Measurements from ENCODE around the gene C6orf132. TPM values are rescaled to one million over a fixed set of nuclear protein-coding genes. Genes with fewer than 3 reads are reported as not detected.

C6orf132 gene
- total RNA-seq, 1 donor from 2014 or later = 1.4 TPM

- peaks cover 33% of the 10 kb centered on the region for H3K27me3 ChIP-seq (ENCODE audit: low read depth)
- H3K9me3 ChIP-seq (replicated peaks) = no peaks in the 10 kb centered on the region
- TF ChIP-seq CTCF (IDR thresholded peaks at IDR 0.05; ENCODE audit: borderline replicate concordance) = no peak
- peak overlapping the region; percentile 58 for H3K27ac ChIP-seq (replicated peaks)
- intact Hi-C loops (cut with micrococcal nuclease) = no loop called here
- DNase-seq = no peak
- no peaks in the 10 kb centered on the region for H3K36me3 ChIP-seq
- peaks cover 19% of the 10 kb centered on the region for H3K4me1 ChIP-seq
- H3K4me3 ChIP-seq = peak overlapping the region; percentile 69
Measured at GRCh38 chr6:42141603-42142117, 760 bp downstream of the C6orf132 start.

GRCh38 chr6:42140756-42141602 lies 1.4 kb downstream of the C6orf132 start:
- Histone ChIP-seq H3K27ac (replicated peaks) (peak overlapping the region; percentile 58), H3K9me3 (replicated peaks) (no peaks in the 10 kb centered on the region), H3K4me1 (peaks cover 19% of the 10 kb centered on the region), H3K36me3 (no peaks in the 10 kb centered on the region), H3K4me3 (peak overlapping the region; percentile 69), H3K27me3 (ENCODE audit: low read depth) (peaks cover 33% of the 10 kb centered on the region)
- no peak for TF ChIP-seq CTCF (IDR thresholded peaks at IDR 0.05; ENCODE audit: borderline replicate concordance)
- intact Hi-C loops (cut with micrococcal nuclease) = no loop called here
- no peak for DNase-seq

- intact Hi-C loops (cut with micrococcal nuclease) = no loop called here
- no peak for DNase-seq
- Histone ChIP-seq H3K27ac (replicated peaks) (no peak overlapping the region), H3K36me3 (no peaks in the 10 kb centered on the region), H3K4me3 (no peak overlapping the region), H3K9me3 (replicated peaks) (no peaks in the 10 kb centered on the region), H3K4me1 (peaks cover 19% of the 10 kb centered on the region), H3K27me3 (ENCODE audit: low read depth) (peaks cover 33% of the 10 kb centered on the region)
- no peak for TF ChIP-seq CTCF (IDR thresholded peaks at IDR 0.05; ENCODE audit: borderline replicate concordance)
Measured at GRCh38 chr6:42140032-42140431, 2.4 kb downstream of the C6orf132 start.

GRCh38 chr6:42138630-42139619 lies 3.5 kb downstream of the C6orf132 start:
- Histone ChIP-seq H3K36me3 (no peaks in the 10 kb centered on the region), H3K4me3 (no peak overlapping the region), H3K27ac (replicated peaks) (no peak overlapping the region), H3K4me1 (peaks cover 19% of the 10 kb centered on the region), H3K9me3 (replicated peaks) (no peaks in the 10 kb centered on the region), H3K27me3 (ENCODE audit: low read depth) (peaks cover 29% of the 10 kb centered on the region)
- intact Hi-C loops (cut with micrococcal nuclease) = no loop called here
- TF ChIP-seq CTCF (IDR thresholded peaks at IDR 0.05; ENCODE audit: borderline replicate concordance) = no peak
- DNase-seq = no peak

GRCh38 chr6:42138190-42138589 lies 4.2 kb downstream of the C6orf132 start:
- peaks cover 22% of the 10 kb centered on the region for H3K27me3 ChIP-seq (ENCODE audit: low read depth)
- no peaks in the 10 kb centered on the region for H3K9me3 ChIP-seq (replicated peaks)
- intact Hi-C loops (cut with micrococcal nuclease) = no loop called here
- peaks cover 19% of the 10 kb centered on the region for H3K4me1 ChIP-seq
- no peak overlapping the region for H3K4me3 ChIP-seq
- no peaks in the 10 kb centered on the region for H3K36me3 ChIP-seq
- no peak overlapping the region for H3K27ac ChIP-seq (replicated peaks)
- no peak for DNase-seq
- no peak for TF ChIP-seq CTCF (IDR thresholded peaks at IDR 0.05; ENCODE audit: borderline replicate concordance)
